ENCODE measurements around the gene UBE3D.
A peak's percentile ranks its signal among the peaks of the same experiment; 100 is the strongest.

The UBE3D gene

GRCh38 chr6:82908661-82909060 is 157.0 kb downstream of the UBE3D start:
- no peak overlapping the region for H3K4me3 ChIP-seq (ENCODE audit: low read length)
- TF ChIP-seq, protein P1, sequence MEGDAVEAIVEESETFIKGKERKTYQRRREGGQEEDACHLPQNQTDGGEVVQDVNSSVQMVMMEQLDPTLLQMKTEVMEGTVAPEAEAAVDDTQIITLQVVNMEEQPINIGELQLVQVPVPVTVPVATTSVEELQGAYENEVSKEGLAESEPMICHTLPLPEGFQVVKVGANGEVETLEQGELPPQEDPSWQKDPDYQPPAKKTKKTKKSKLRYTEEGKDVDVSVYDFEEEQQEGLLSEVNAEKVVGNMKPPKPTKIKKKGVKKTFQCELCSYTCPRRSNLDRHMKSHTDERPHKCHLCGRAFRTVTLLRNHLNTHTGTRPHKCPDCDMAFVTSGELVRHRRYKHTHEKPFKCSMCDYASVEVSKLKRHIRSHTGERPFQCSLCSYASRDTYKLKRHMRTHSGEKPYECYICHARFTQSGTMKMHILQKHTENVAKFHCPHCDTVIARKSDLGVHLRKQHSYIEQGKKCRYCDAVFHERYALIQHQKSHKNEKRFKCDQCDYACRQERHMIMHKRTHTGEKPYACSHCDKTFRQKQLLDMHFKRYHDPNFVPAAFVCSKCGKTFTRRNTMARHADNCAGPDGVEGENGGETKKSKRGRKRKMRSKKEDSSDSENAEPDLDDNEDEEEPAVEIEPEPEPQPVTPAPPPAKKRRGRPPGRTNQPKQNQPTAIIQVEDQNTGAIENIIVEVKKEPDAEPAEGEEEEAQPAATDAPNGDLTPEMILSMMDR (conservative IDR thresholded peaks at IDR 0.05; ENCODE audit: low read depth, low read length): no peak
- DNase-seq (ENCODE audit: low read depth): no peak

DNA sequence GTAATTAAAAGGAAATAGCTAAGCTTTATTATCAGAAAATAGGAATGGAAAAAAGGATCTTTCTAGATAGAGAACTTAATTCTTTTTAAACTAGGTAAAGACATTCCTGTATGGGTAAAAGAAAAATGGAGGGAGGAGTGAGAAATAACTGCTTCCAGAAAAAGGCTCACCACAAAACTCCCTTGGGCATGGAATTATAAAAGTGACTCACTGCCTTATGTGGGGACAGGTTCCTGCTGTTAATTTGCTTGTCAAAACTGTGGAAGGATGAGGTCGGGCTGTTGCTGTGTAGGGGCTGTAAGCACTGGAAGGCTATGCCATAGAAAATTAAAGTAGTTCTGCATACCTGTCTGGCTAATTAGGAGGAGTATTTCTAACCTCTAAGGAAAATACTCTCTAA is 158.7 kb downstream of the UBE3D start:
- no peak overlapping the region for H3K4me3 ChIP-seq (ENCODE audit: low read length)
- TF ChIP-seq, protein P1 (conservative IDR thresholded peaks at IDR 0.05; ENCODE audit: low read depth, low read length): no peak
- DNase-seq (ENCODE audit: low read depth): peak; percentile 21

DNA sequence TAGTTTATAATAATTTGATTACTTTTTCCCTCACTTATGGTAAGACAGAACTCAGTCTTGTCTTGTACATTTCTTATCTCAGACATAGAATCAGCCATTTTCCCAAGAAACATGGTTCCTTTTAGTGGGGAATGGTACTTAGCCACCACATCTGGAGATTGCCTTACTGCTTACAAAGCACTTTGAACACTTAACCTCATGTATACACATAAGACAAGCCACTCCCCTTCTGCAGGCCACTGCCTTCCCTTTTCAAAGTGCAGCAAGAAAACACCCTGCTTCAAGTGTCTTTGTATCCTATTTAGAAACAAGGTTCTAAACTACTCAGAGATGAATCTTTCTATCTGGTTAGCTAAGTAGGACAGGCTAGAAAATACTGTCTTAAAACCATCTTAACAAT is 159.2 kb downstream of the UBE3D start:
- TF ChIP-seq, protein P1 (conservative IDR thresholded peaks at IDR 0.05; ENCODE audit: low read depth, low read length): no peak
- H3K4me3 ChIP-seq (ENCODE audit: low read length): no peak overlapping the region
- no peak for DNase-seq (ENCODE audit: low read depth)

- no peak overlapping the region for H3K4me3 ChIP-seq (ENCODE audit: low read length)
- TF ChIP-seq, protein P1 (conservative IDR thresholded peaks at IDR 0.05; ENCODE audit: low read depth, low read length): no peak
- DNase-seq (ENCODE audit: low read depth): no peak
Measured at GRCh38 chr6:82904860-82905259, 160.8 kb downstream of the UBE3D start.

GRCh38 chr6:82904257-82904656 is 161.4 kb downstream of the UBE3D start:
- TF ChIP-seq, protein P1 (conservative IDR thresholded peaks at IDR 0.05; ENCODE audit: low read depth, low read length): no peak
- H3K4me3 ChIP-seq (ENCODE audit: low read length): no peak overlapping the region
- DNase-seq (ENCODE audit: low read depth): no peak

- no peak overlapping the region for H3K4me3 ChIP-seq (ENCODE audit: low read length)
- DNase-seq (ENCODE audit: low read depth): no peak
- TF ChIP-seq, protein P1 (conservative IDR thresholded peaks at IDR 0.05; ENCODE audit: low read depth, low read length): no peak
Measured at GRCh38 chr6:82902290-82902689, 163.4 kb downstream of the UBE3D start.

- TF ChIP-seq, protein P1 (conservative IDR thresholded peaks at IDR 0.05; ENCODE audit: low read depth, low read length): no peak
- DNase-seq (ENCODE audit: low read depth): no peak
Measured at GRCh38 chr6:82894653-82895259, 170.9 kb downstream of the UBE3D start.

More at GRCh38 chr6:82894653-82895259, 170.9 kb downstream of the UBE3D start:
- no peak overlapping the region for H3K4me3 ChIP-seq (ENCODE audit: low read length)

Data from retinal pigment epithelial cell (primary cell).